DND-41 (cell line): ENCODE measurements around the gene CCBE1.

Source experiments
- ATAC-seq: fragments of 200-7000 bp; cut with Tn5 transposase; 3 replicates; pipeline ENCODE4 v1.9.1; 2021; ENCODE audit warnings: low read depth; ENCODE audit not compliant: insufficient read depth
- DNase-seq: peaks from one replicate; pipeline ENCODE4 v3.0.0-alpha.2; 2020
- H2AFZ ChIP-seq: 2 replicates; pipeline ENCODE4 v1.6.0; 2012; ENCODE audit warnings: low read depth, low read length
- H3K27ac ChIP-seq: 2 replicates; pipeline ENCODE4 v1.5.1; 2012; ENCODE audit warnings: low read length, inconsistent platforms
- H3K27me3 ChIP-seq: fragments of 200-600 bp; sonication (generic); 2 replicates; pipeline ENCODE4 v1.6.0; 2012; ENCODE audit warnings: low read length, mild to moderate bottlenecking, inconsistent platforms; ENCODE audit not compliant: insufficient read depth, poor library complexity
- H3K36me3 ChIP-seq: 2 replicates; pipeline ENCODE4 v1.5.1; 2012; ENCODE audit warnings: low read length, inconsistent platforms; ENCODE audit not compliant: insufficient read depth
- H3K4me1 ChIP-seq: 2 replicates; pipeline ENCODE4 v1.5.1; 2012; ENCODE audit warnings: mild to moderate bottlenecking, low read length; ENCODE audit not compliant: insufficient read depth
- H3K4me2 ChIP-seq: 2 replicates; pipeline ENCODE4 v1.6.0; 2012; ENCODE audit warnings: mild to moderate bottlenecking, moderate library complexity, low read length, inconsistent platforms; ENCODE audit not compliant: insufficient read depth
- H3K4me3 ChIP-seq, 2 experiments: fragments of 200-600 bp in 1 of 2; shearing (Covaris generic) in 1 of 2; 2 replicates each; pipeline ENCODE4 v1.5.1; 2012 to 2016; ENCODE audit warnings: inconsistent platforms in 2 of 2, low read length in 2 of 2, mild to moderate bottlenecking in 2 of 2, low read depth in 1 of 2, moderate library complexity in 1 of 2
- H3K79me2 ChIP-seq: 2 replicates; pipeline ENCODE4 v1.6.0; 2012; ENCODE audit warnings: low read length, inconsistent platforms; ENCODE audit not compliant: insufficient read depth
- H3K9ac ChIP-seq: 2 replicates; pipeline ENCODE4 v1.6.0; 2012; ENCODE audit warnings: low read depth, mild to moderate bottlenecking, inconsistent platforms, low read length, moderate library complexity
- H3K9me3 ChIP-seq: 2 replicates; pipeline ENCODE4 v1.5.1; 2012; ENCODE audit warnings: low read length, moderate library complexity, mild to moderate bottlenecking, inconsistent platforms; ENCODE audit not compliant: insufficient read depth, severe bottlenecking
- H4K20me1 ChIP-seq: 2 replicates; pipeline ENCODE4 v1.6.0; 2012; ENCODE audit warnings: low read length; ENCODE audit not compliant: insufficient read depth
- CTCF ChIP-seq: IDR thresholded peaks from 2 replicates; pipeline ENCODE4 v1.5.1; 2012; ENCODE audit warnings: borderline replicate concordance, low read length, moderate library complexity, mild to moderate bottlenecking; ENCODE audit not compliant: poor library complexity, severe bottlenecking; ENCODE audit errors: extremely low read depth
- EZH2 ChIP-seq: IDR thresholded peaks from 3 replicates; pipeline ENCODE4 v1.6.1; 2012; ENCODE audit warnings: borderline replicate concordance, low read depth, mild to moderate bottlenecking, moderate library complexity, low read length, inconsistent platforms; ENCODE audit not compliant: severe bottlenecking

The CCBE1 gene

GRCh38 chr18:59469463-59470180 lies 227.6 kb downstream of the CCBE1 start:
- H2AFZ ChIP-seq: no peak overlapping the region
- DNase-seq (no peak), ATAC-seq (no peak)
- H4K20me1 ChIP-seq: no peaks in the 10 kb centered on the region
- H3K27me3 ChIP-seq: no peaks in the 10 kb centered on the region
- no peaks in the 10 kb centered on the region for H3K79me2 ChIP-seq
- TF ChIP-seq CTCF (no peak), EZH2 (no peak)
- H3K4me3 ChIP-seq: no peak overlapping the region
- no peaks in the 10 kb centered on the region for H3K36me3 ChIP-seq
- no peaks in the 10 kb centered on the region for H3K9me3 ChIP-seq
- no peak overlapping the region for H3K9ac ChIP-seq
- no peak overlapping the region for H3K4me2 ChIP-seq
- no peaks in the 10 kb centered on the region for H3K4me1 ChIP-seq
- no peak overlapping the region for H3K27ac ChIP-seq

GRCh38 chr18:59468821-59469220 lies 228.4 kb downstream of the CCBE1 start:
- TF ChIP-seq CTCF (no peak), EZH2 (no peak)
- H3K4me1 ChIP-seq: no peaks in the 10 kb centered on the region
- no peaks in the 10 kb centered on the region for H3K27me3 ChIP-seq
- H3K27ac ChIP-seq: no peak overlapping the region
- ATAC-seq (no peak), DNase-seq (no peak)
- no peak overlapping the region for H3K4me2 ChIP-seq
- H2AFZ ChIP-seq: no peak overlapping the region
- H3K79me2 ChIP-seq: no peaks in the 10 kb centered on the region
- H3K9me3 ChIP-seq: no peaks in the 10 kb centered on the region
- H3K36me3 ChIP-seq: no peaks in the 10 kb centered on the region
- no peak overlapping the region for H3K4me3 ChIP-seq
- H3K9ac ChIP-seq: no peak overlapping the region
- no peaks in the 10 kb centered on the region for H4K20me1 ChIP-seq

- Histone ChIP-seq H4K20me1 (no peaks in the 10 kb centered on the region), H3K9ac (no peak overlapping the region), H3K4me2 (no peak overlapping the region), H2AFZ (no peak overlapping the region), H3K4me3 (no peak overlapping the region), H3K9me3 (no peaks in the 10 kb centered on the region), H3K4me1 (no peaks in the 10 kb centered on the region), H3K27ac (no peak overlapping the region), H3K27me3 (no peaks in the 10 kb centered on the region), H3K79me2 (no peaks in the 10 kb centered on the region), H3K36me3 (no peaks in the 10 kb centered on the region)
- DNase-seq: no peak
- TF ChIP-seq CTCF: no peak
- TF ChIP-seq EZH2: no peak
- no peak; the same call in 2 of the 3 replicates for ATAC-seq
These were observed 229.7 kb downstream of the CCBE1 start for GRCh38 chr18:59467497-59467896.
